HepG2 (cell line): ENCODE results near the gene PIEZO1. TPM values are rescaled to one million over a fixed set of nuclear protein-coding genes. Genes with fewer than 3 reads are reported as not detected.
A peak's percentile ranks its signal among the peaks of the same experiment; 100 is the strongest.

Experiments
- HNF1A ChIP-seq, 2 experiments: sonication (generic) in 1 of 2; formaldehyde crosslinking in 1 of 2; IDR thresholded peaks; 2 replicates each; pipeline versions ENCODE4 v1.4.0 to v1.6.1; 2016 to 2020; ENCODE audit warnings: borderline replicate concordance in 1 of 2, low read depth in 1 of 2, mild to moderate bottlenecking in 1 of 2, missing genetic modification reagents in 1 of 2
- KDM5A ChIP-seq: fragments of 200-600 bp; sonication (generic); IDR thresholded peaks from 2 replicates; pipeline ENCODE4 v1.7.0; 2018; ENCODE audit warnings: antibody characterized with exemption, mild to moderate bottlenecking, low read length, borderline replicate concordance
- MYC ChIP-seq: sonication (generic); formaldehyde crosslinking; IDR thresholded peaks from 2 replicates; pipeline ENCODE4 v1.9.0; 2021; ENCODE audit warnings: missing genetic modification reagents, borderline replicate concordance
- PAXIP1 ChIP-seq: sonication (generic); formaldehyde crosslinking; conservative IDR thresholded peaks from 2 replicates; pipeline ENCODE4 v1.4.0; 2020; ENCODE audit warnings: mild to moderate bottlenecking, missing genetic modification reagents, moderate library complexity
- RBFOX2 ChIP-seq: fragments of 200-400 bp; formaldehyde crosslinking; IDR thresholded peaks from 2 replicates; pipeline ENCODE4 v1.6.1; 2017; ENCODE audit warnings: low read depth, mild to moderate bottlenecking, low read length
- RBM39 ChIP-seq: fragments of 200-400 bp; formaldehyde crosslinking; IDR thresholded peaks from one replicate; pipeline ENCODE4 v1.6.1; 2018; ENCODE audit warnings: antibody characterized with exemption, mild to moderate bottlenecking, low read depth, low read length; ENCODE audit not compliant: poor library complexity, severe bottlenecking
- SKIL ChIP-seq: sonication (generic); formaldehyde crosslinking; IDR thresholded peaks from 2 replicates; pipeline ENCODE4 v1.8.0; 2022; ENCODE audit warnings: missing genetic modification reagents, mild to moderate bottlenecking, moderate library complexity, borderline replicate concordance
- SMYD3 ChIP-seq: sonication (generic); formaldehyde crosslinking; IDR thresholded peaks from 2 replicates; pipeline ENCODE4 v1.8.1; 2023; ENCODE audit warnings: mild to moderate bottlenecking, missing genetic modification reagents
- ZBTB2 ChIP-seq: sonication (generic); formaldehyde crosslinking; IDR thresholded peaks from 2 replicates; pipeline ENCODE4 v1.8.0; 2022; ENCODE audit warnings: low read depth, missing genetic modification reagents
- ZBTB3 ChIP-seq: sonication (generic); formaldehyde crosslinking; IDR thresholded peaks from 2 replicates; pipeline ENCODE4 v1.4.0; 2020; ENCODE audit warnings: low read depth, mild to moderate bottlenecking, moderate library complexity, missing genetic modification reagents, borderline replicate concordance
- ZBTB37 ChIP-seq: sonication (generic); formaldehyde crosslinking; IDR thresholded peaks from 2 replicates; pipeline ENCODE4 v1.4.0; 2020; ENCODE audit warnings: mild to moderate bottlenecking, missing genetic modification reagents
- ZNF335 ChIP-seq: sonication (generic); formaldehyde crosslinking; IDR thresholded peaks from 2 replicates; pipeline ENCODE4 v1.4.0; 2020; ENCODE audit warnings: missing genetic modification reagents
- ZNF572 ChIP-seq: sonication (generic); formaldehyde crosslinking; IDR thresholded peaks from 2 replicates; pipeline ENCODE4 v1.5.1; 2020; ENCODE audit warnings: mild to moderate bottlenecking, missing genetic modification reagents
- ZNF616 ChIP-seq: sonication (generic); formaldehyde crosslinking; IDR thresholded peaks from 2 replicates; pipeline ENCODE4 v1.5.0; 2020; ENCODE audit warnings: low read depth, mild to moderate bottlenecking, missing genetic modification reagents
- polyA plus RNA-seq, 8 experiments: library from polyadenylated mRNA; depleted of rRNA in 3 of 8; stranded (reverse) in 7 of 8; unstranded in 1 of 8; fragments of >200 nt; fragmentation: Illumina TruSeq in 4 of 8; extraction: Trizol in 4 of 8; gene quantifications; 2 replicates each; pipeline versions ENCODE4 v1.2.1 to v1.2.3, GENCODE V29; 2011 to 2016; ENCODE audit warnings: low read depth in 4 of 8, missing spikeins in 1 of 8, mixed read lengths in 1 of 8; ENCODE audit not compliant: insufficient read depth in 1 of 8
- total RNA-seq, 5 experiments: library from RNA; depleted of rRNA; stranded (reverse); fragments of >200 nt; fragmentation: Illumina TruSeq; extraction: Trizol; gene quantifications; 2 replicates each; pipeline ENCODE4 v1.2.3, GENCODE V29; 2016; ENCODE audit warnings: low read depth in 1 of 5

Gene PIEZO1
- total and polyA plus RNA-seq, 2 of the 13 experiments (the other 11 are each of a cell fraction or from before 2014, with no cell fraction given), result 67.9 to 85.0 TPM

- TF ChIP-seq HNF1A (IDR thresholded peaks at IDR 0.05; ENCODE audit: low read depth), result no peak
- peak; percentile 29; the same call in 1 of the 2 replicates for TF ChIP-seq HNF1A (CRISPR knock-in tag; IDR thresholded peaks at IDR 0.05; ENCODE audit: borderline replicate concordance)
- TF ChIP-seq ZNF572 (CRISPR knock-in tag), result no peak
- TF ChIP-seq ZBTB37 (CRISPR knock-in tag), result no peak
- no peak for TF ChIP-seq SMYD3 (CRISPR knock-in tag)
- TF ChIP-seq ZNF616, result no peak
- 0 out of 2 replicates have a peak, but pooled peaks have one; percentile 10 for TF ChIP-seq MYC (CRISPR knock-in tag)
- peak; percentile 92 for TF ChIP-seq PAXIP1 (CRISPR knock-in tag)
- no peak for TF ChIP-seq ZNF335 (CRISPR knock-in tag)
- no peak for TF ChIP-seq RBM39
- no peak for TF ChIP-seq ZBTB2 (CRISPR knock-in tag)
- no peak for TF ChIP-seq KDM5A
- no peak for TF ChIP-seq SKIL (CRISPR knock-in tag)
- peak; percentile 47; the same call in 1 of the 2 replicates for TF ChIP-seq RBFOX2
- no peak for TF ChIP-seq ZBTB3
Observed at GRCh38 chr16:88793251-88793954, 8.4 kb upstream of the PIEZO1 start (continued).
